Common myeloid progenitor, CD34-positive (primary cell): Measurements from ENCODE around the gene TMEM117.
A peak's percentile ranks its signal among the peaks of the same experiment; 100 is the strongest.

Experiments
- CTCF ChIA-PET: fragments of 350-600 bp; sonication (Branson Sonifier 250); formaldehyde crosslinking; loops from one replicate; lab custom pipeline; 2021; ENCODE audit warnings: antibody characterized with exemption; lab: Charles Lee
- POLR2A ChIA-PET: fragments of 350-600 bp; sonication (Branson Sonifier 250); formaldehyde crosslinking; loops from one replicate; lab custom pipeline; 2021; ENCODE audit warnings: antibody characterized with exemption; lab: Charles Lee
- DNase-seq, 3 donors: peaks; one replicate each; pipeline versions ENCODE4 v3.0.0 to v3.0.0-alpha.2; 2013
- H3K27ac ChIP-seq, 2 experiments: 1 replicate in 1 of 2; 2 replicates in 1 of 2; pipeline ENCODE4 v1.7.0; 2013; ENCODE audit warnings: inconsistent platforms in 2 of 2, low read length in 2 of 2, mild to moderate bottlenecking in 2 of 2, low read depth in 1 of 2, moderate library complexity in 1 of 2; ENCODE audit not compliant: severe bottlenecking in 2 of 2, insufficient read depth in 1 of 2, poor library complexity in 1 of 2
- H3K27me3 ChIP-seq, 5 experiments: replicated peaks in 2 of 5; 1 replicate in 3 of 5; 2 replicates in 2 of 5; pipeline versions ENCODE4 v1.6.1 to v1.7.0; 2013; ENCODE audit warnings: low read length in 4 of 5, mild to moderate bottlenecking in 2 of 5, moderate library complexity in 2 of 5, inconsistent platforms in 1 of 5; ENCODE audit not compliant: insufficient read depth in 5 of 5, control insufficient read depth in 4 of 5
- H3K36me3 ChIP-seq, 4 experiments: 1 replicate in 2 of 4; 2 replicates in 2 of 4; pipeline versions ENCODE4 v1.6.1 to v1.7.0; 2013; ENCODE audit warnings: low read length in 3 of 4, control low read depth in 1 of 4, mild to moderate bottlenecking in 1 of 4; ENCODE audit not compliant: control insufficient read depth in 4 of 4, insufficient read depth in 4 of 4
- H3K4me1 ChIP-seq, 4 experiments: 1 replicate in 3 of 4; 2 replicates in 1 of 4; pipeline versions ENCODE4 v1.6.1 to v1.7.1; 2013; ENCODE audit warnings: low read length in 3 of 4, mild to moderate bottlenecking in 3 of 4, control low read depth in 1 of 4, inconsistent platforms in 1 of 4, moderate library complexity in 1 of 4; ENCODE audit not compliant: control insufficient read depth in 4 of 4, insufficient read depth in 4 of 4; ENCODE audit errors: control extremely low read depth in 1 of 4
- H3K4me3 ChIP-seq, 7 experiments: 1 replicate in 4 of 7; 2 replicates in 3 of 7; pipeline versions ENCODE4 v1.5.1 to v1.7.0; 2013; ENCODE audit warnings: mild to moderate bottlenecking in 7 of 7, low read length in 6 of 7, moderate library complexity in 6 of 7, inconsistent platforms in 2 of 7, low read depth in 2 of 7, control low read depth in 1 of 7; ENCODE audit not compliant: insufficient read depth in 4 of 7, control insufficient read depth in 1 of 7; ENCODE audit errors: extremely low read depth in 1 of 7
- H3K9me3 ChIP-seq, 5 experiments: 1 replicate in 4 of 5; 2 replicates in 1 of 5; pipeline versions ENCODE4 v1.6.1 to v1.7.1; 2013; ENCODE audit warnings: low read length in 4 of 5, mild to moderate bottlenecking in 2 of 5, inconsistent platforms in 1 of 5, low read depth in 1 of 5, moderate library complexity in 1 of 5; ENCODE audit not compliant: control insufficient read depth in 4 of 5, insufficient read depth in 2 of 5; ENCODE audit errors: control extremely low read depth in 1 of 5
- WGBS: methylation state at CpG from one replicate; pipeline ENCODE4 v1.1.5; 2013; ENCODE audit not compliant: insufficient coverage; 5-methylcytosine and 5-hydroxymethylcytosine counted together

The TMEM117 gene

DNA sequence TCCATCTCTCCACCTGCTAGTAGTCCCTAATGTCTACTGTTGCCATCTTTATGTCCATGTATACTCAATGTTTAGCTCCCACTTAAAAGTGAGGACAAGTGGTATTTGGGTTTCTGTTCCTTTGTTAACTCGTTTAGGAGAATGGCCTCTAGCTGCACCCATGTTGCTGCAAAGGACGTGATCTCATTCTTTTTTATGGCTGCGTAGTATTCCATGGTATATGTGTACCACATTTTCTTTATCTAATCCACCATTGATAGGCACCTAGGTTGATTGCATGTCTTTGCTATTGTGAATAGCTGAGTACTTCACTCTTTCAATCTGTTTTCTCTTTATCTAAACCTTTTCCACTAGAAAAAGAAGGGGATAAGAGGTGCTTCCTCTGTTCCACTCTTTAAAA lies 130.0 kb downstream of the TMEM117 start:
- no peak overlapping the region for H3K4me3 ChIP-seq
- DNase-seq = no peak
- 100% methylated on average over 1 of the region's 3 CpGs for WGBS
- H3K36me3 ChIP-seq = no peaks in the 10 kb centered on the region
- no peaks in the 10 kb centered on the region for H3K27me3 ChIP-seq
- POLR2A ChIA-PET = no interaction called here
- H3K27ac ChIP-seq = no peak overlapping the region
- CTCF ChIA-PET = no interaction called here
- H3K9me3 ChIP-seq = no peaks in the 10 kb centered on the region
- H3K4me1 ChIP-seq = no peaks in the 10 kb centered on the region

GRCh38 chr12:43968736-43969135 lies 132.9 kb downstream of the TMEM117 start:
- no peak for DNase-seq
- Histone ChIP-seq H3K4me1 (peaks cover 0 to under 1% (median 0%) of the 10 kb centered on the region in 4 experiments), H3K27me3 (no peaks in the 10 kb centered on the region), H3K36me3 (no peaks in the 10 kb centered on the region), H3K27ac (no peak overlapping the region), H3K4me3 (no peak overlapping the region), H3K9me3 (no peaks in the 10 kb centered on the region)
- ChIA-PET POLR2A (no interaction called here), CTCF (interaction anchor here (0.9 kb wide), 1 partner anchor 19 kb away, joined by 3 read pairs; no protein-coding TSS in a partner anchor)
- no CpG with 5 or more reads among the region's 4 CpGs for WGBS

- WGBS = 90% methylated on average over 2 of the region's 2 CpGs
- DNase-seq = no peak
- ChIA-PET POLR2A (no interaction called here), CTCF (interaction anchor here (1.0 kb wide), 1 partner anchor 46 kb away, joined by 3 read pairs; no protein-coding TSS in a partner anchor)
- H3K27me3 ChIP-seq = no peaks in the 10 kb centered on the region
- H3K9me3 ChIP-seq = no peaks in the 10 kb centered on the region
- no peak overlapping the region for H3K4me3 ChIP-seq
- no peak overlapping the region for H3K27ac ChIP-seq
- no peaks in the 10 kb centered on the region for H3K36me3 ChIP-seq
- peaks cover 0 to 3% (median 0%) of the 10 kb centered on the region in 4 experiments for H3K4me1 ChIP-seq
Observed at GRCh38 chr12:43969882-43970281, 134.0 kb downstream of the TMEM117 start.

DNA sequence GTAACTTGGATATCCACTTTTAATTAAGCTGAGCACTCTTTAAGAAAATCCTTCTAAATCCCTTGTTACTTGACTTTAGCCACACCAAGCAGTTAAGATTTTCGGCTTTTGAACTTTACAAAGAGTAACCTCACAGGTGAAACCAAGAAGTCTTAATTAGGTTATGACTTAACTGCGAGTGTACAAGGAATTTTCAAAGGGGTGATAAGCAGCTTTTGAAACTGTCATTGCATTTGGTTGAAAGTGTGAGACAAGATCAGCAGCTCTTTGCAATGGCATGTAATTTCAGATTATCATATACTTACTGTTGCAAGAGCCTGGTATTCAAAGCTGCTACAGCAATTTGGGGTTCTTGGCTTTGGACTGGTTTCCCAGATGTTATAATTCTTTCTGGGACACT lies 137.5 kb downstream of the TMEM117 start:
- ChIA-PET CTCF (no interaction called here), POLR2A (no interaction called here)
- Histone ChIP-seq H3K4me3 (no peak overlapping the region), H3K9me3 (peaks cover 0 to 3% (median 0%) of the 10 kb centered on the region in 5 experiments), H3K27ac (no peak overlapping the region), H3K36me3 (no peaks in the 10 kb centered on the region), H3K27me3 (no peaks in the 10 kb centered on the region), H3K4me1 (peaks cover 0 to 3% (median 0%) of the 10 kb centered on the region in 4 experiments)
- 100% methylated on average over 2 of the region's 2 CpGs for WGBS
- no peak for DNase-seq

- ChIA-PET POLR2A (no interaction called here), CTCF (no interaction called here)
- peak in 2 of 3 donors; percentile 17 to 25 for DNase-seq
- WGBS = no CpG with 5 or more reads among the region's 1 CpG
- H3K27ac ChIP-seq = no peak overlapping the region
- H3K9me3 ChIP-seq = peaks cover 0 to 3% (median 0%) of the 10 kb centered on the region in 5 experiments
- peaks cover 0 to 3% (median 0%) of the 10 kb centered on the region in 4 experiments for H3K4me1 ChIP-seq
- no peaks in the 10 kb centered on the region for H3K36me3 ChIP-seq
- no peak overlapping the region for H3K4me3 ChIP-seq
- H3K27me3 ChIP-seq = no peaks in the 10 kb centered on the region
Observed at GRCh38 chr12:43973993-43974392, 138.1 kb downstream of the TMEM117 start.

GRCh38 chr12:43976027-43976426 lies 140.1 kb downstream of the TMEM117 start:
- 100% methylated on average over 1 of the region's 3 CpGs for WGBS
- ChIA-PET CTCF (no interaction called here), POLR2A (no interaction called here)
- Histone ChIP-seq H3K9me3 (peaks cover 0 to 7% (median 3%) of the 10 kb centered on the region in 5 experiments), H3K4me1 (peaks cover 0 to 3% (median 0%) of the 10 kb centered on the region in 4 experiments), H3K27me3 (no peaks in the 10 kb centered on the region), H3K36me3 (no peaks in the 10 kb centered on the region), H3K27ac (no peak overlapping the region), H3K4me3 (no peak overlapping the region)
- no peak for DNase-seq

DNA sequence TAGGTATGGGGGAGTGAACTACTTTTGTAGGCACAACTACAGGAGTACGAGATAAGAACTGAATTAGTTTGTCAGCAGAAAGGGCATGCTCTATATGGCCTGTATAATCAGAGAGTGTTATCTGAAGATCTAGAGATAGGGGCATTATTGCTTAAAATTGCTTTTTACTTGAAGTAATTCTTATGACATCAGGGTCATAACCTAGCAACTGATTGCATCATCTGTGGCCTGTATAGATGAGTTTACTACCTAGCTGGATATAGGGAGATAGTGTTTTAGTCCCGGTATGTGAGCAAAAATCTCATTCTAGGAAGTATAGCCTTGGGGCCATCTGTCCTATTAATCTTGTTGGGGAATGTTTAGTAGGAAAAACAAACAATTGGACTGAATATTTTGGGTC lies 142.7 kb downstream of the TMEM117 start:
- peaks cover 0 to 3% (median 0%) of the 10 kb centered on the region in 4 experiments for H3K4me1 ChIP-seq
- no peak overlapping the region for H3K27ac ChIP-seq
- no peak for DNase-seq
- WGBS = 100% methylated on average over 1 of the region's 2 CpGs
- no peak overlapping the region for H3K4me3 ChIP-seq
- CTCF ChIA-PET = interaction anchor here (1.4 kb wide), 1 partner anchor 36 kb away, joined by 3 read pairs; no protein-coding TSS in a partner anchor
- H3K36me3 ChIP-seq = no peaks in the 10 kb centered on the region
- H3K27me3 ChIP-seq = no peaks in the 10 kb centered on the region
- POLR2A ChIA-PET = no interaction called here
- H3K9me3 ChIP-seq = peaks cover 0 to 7% (median 3%) of the 10 kb centered on the region in 5 experiments
